HG03442 (cell line): ENCODE measurements around the gene RHOB.

Source experiments
- ATAC-seq: cut with Tn5 transposase; IDR thresholded peaks from one replicate; pipeline ENCODE4 v1.9.1; 2021; ENCODE audit warnings: mild to moderate bottlenecking, moderate library complexity; ENCODE audit not compliant: unreplicated experiment

The RHOB gene

DNA sequence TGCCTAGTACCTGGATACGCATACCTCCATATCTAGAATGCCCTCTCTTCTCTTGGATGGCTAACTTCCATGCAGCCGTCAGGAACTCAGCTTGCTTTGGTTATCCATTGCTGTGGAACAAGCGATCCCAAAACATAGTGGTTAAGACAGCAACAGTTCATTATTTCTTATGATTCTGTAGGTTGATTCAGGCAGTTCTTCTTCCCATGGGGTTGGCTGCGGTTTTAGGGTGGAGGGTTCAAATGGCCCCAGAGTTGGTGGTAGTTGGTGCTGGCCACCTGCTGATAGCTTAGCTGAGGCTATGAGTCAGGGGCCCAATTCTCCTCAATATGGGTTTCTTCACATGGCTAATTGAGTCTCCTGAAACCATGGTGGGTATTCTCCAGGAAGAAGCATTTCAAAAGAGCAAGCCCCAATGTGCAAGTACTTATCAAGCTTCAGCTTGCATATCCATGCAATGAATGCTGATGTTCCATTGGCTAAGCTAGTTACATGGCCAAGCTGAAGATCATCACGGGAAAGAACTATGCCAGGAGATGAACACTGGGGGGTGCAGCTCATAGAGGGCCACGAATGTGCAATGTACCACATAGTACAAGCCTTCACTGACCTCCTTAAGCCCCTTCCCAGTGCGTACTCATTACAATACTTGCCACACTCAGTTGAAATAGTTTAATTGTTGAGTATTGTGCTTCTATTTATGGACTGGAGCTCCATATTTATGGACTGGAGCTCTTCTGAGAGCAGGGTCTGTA lies 10.0 kb upstream of the RHOB start:
- ATAC-seq = no peak

DNA sequence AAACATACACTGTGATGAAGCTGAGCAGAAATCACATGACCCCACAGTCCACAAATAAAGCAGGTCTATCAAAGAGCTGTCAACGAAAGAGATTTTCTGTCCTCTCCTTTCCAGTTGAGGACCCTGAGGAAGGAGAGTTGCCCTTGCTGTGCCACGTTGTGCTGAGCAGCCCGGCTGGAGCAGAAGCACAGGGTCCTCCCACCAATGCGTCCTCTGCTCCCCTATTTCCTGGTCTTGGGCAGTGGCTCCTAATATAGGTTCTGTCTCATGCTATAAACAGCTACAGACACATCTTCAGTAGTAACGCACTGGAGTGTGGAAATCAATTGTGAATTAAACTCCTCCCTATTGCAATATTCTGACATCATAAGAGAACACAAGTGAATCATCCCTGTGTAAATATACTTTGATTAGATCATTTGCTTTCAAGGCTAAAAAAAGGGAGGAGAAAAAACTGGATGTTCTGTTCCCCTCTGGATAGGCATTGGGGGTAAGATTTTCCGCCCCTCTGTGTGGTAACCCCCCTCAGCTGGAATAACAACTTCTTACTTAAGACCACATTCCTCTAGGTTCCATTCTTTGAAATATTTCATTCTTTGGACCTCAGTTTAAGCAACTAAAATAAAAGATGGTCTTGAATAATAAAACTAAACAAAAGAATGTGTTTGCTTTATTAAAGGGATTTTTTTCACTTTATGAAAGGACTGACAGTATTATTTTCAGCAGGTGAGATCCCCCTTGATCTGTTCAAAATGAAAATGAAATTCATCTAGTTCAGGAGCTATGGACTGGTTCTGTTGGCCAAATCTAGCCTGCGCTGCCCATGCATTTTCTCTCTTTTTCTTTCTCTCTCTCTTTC lies 8.3 kb upstream of the RHOB start:
- no peak for ATAC-seq

GRCh38 chr2:20439193-20439475 lies 7.7 kb upstream of the RHOB start:
- ATAC-seq = no peak

GRCh38 chr2:20439503-20439902 lies 7.4 kb upstream of the RHOB start:
- no peak for ATAC-seq

- ATAC-seq = no peak
Measured at GRCh38 chr2:20440001-20440560, 6.8 kb upstream of the RHOB start.

- ATAC-seq = no peak
Measured at GRCh38 chr2:20443276-20443920, 3.5 kb upstream of the RHOB start.

DNA sequence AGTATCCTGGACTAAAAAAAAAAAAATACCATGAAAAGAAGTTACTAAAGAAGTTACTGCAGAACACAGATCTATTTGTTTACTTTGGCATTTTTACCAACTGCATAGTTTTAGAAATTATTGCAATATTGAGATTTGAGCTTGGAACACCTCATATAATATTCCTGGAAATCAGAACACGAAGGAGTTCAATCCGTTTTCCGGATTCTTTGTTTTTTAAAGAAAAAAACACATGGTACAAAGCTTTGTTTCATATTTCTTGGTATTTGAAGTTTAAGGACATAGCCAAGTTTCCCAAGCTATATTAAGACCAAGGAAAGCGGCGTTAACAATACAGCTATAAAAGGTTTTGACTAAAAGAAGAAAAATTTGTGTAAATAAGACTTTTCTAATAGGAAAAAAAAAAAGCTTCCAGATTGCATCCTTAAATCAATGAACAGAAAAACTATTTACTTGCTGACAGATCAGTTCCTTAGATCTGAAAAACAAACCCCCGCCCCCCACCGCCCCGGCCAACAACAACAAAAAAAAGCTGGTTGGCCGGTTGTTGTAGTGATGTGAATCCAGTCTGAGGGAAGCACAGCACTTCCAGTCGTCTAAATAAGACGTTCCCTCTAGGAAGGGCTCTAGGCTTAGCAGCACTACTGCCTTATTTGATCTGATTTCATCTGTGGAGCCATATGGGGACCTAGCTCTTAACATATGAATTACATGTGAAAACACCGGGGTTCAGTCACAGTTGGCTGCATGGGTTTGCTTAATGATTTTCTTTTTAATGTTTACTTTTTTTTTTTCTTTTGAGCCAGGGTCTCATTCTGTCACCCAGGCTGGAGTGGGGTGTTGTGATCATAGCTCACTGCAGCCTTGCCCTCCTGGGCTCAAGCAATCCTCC lies 2.5 kb upstream of the RHOB start:
- ATAC-seq = no peak

GRCh38 chr2:20444993-20445910 lies 1.6 kb upstream of the RHOB start:
- ATAC-seq = no peak

- no peak for ATAC-seq
Measured at GRCh38 chr2:20446255-20446916, 488 bp upstream of the RHOB start.

DNA sequence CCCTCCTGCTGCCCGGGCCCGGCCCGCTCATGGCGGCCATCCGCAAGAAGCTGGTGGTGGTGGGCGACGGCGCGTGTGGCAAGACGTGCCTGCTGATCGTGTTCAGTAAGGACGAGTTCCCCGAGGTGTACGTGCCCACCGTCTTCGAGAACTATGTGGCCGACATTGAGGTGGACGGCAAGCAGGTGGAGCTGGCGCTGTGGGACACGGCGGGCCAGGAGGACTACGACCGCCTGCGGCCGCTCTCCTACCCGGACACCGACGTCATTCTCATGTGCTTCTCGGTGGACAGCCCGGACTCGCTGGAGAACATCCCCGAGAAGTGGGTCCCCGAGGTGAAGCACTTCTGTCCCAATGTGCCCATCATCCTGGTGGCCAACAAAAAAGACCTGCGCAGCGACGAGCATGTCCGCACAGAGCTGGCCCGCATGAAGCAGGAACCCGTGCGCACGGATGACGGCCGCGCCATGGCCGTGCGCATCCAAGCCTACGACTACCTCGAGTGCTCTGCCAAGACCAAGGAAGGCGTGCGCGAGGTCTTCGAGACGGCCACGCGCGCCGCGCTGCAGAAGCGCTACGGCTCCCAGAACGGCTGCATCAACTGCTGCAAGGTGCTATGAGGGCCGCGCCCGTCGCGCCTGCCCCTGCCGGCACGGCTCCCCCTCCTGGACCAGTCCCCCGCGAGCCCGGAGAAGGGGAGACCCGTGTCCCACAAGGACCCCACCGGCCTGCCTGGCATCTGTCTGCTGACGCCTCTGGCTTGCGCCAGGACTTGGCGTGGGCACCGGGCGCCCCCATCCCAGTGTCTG lies 767 bp downstream of the RHOB start:
- peak; percentile 13 for ATAC-seq

DNA sequence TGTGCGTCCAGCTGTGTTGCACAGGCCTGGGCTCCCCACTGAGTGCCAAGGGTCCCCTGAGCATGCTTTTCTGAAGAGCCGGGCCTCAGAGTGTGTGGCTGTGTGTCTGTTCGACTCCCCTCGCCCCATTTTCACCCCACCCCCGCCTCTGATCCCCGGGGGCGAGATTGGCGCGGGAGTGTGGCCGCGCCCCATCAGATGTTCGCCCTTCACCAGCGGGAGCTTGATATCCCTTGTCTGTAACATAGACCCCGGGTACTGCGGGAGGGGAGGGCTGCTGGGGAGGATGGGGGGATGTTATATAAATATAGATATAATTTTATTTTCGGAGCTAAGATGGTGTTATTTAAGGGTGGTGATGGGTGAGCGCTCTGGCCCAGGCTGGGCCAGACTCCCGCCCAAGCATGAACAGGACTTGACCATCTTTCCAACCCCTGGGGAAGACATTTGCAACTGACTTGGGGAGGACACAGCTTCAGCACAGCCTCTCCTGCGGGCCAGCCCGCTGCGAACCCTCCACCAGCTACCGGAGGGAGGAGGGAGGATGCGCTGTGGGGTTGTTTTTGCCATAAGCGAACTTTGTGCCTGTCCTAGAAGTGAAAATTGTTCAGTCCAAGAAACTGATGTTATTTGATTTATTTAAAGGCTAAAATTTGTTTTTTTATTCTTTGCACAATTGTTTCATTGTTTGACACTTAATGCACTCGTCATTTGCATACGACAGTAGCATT lies 1.5 kb downstream of the RHOB start:
- ATAC-seq = no peak

GRCh38 chr2:20448977-20449306 lies 2.1 kb downstream of the RHOB start:
- ATAC-seq = no peak

- no peak for ATAC-seq
Measured at GRCh38 chr2:20449501-20450200, 2.8 kb downstream of the RHOB start.

DNA sequence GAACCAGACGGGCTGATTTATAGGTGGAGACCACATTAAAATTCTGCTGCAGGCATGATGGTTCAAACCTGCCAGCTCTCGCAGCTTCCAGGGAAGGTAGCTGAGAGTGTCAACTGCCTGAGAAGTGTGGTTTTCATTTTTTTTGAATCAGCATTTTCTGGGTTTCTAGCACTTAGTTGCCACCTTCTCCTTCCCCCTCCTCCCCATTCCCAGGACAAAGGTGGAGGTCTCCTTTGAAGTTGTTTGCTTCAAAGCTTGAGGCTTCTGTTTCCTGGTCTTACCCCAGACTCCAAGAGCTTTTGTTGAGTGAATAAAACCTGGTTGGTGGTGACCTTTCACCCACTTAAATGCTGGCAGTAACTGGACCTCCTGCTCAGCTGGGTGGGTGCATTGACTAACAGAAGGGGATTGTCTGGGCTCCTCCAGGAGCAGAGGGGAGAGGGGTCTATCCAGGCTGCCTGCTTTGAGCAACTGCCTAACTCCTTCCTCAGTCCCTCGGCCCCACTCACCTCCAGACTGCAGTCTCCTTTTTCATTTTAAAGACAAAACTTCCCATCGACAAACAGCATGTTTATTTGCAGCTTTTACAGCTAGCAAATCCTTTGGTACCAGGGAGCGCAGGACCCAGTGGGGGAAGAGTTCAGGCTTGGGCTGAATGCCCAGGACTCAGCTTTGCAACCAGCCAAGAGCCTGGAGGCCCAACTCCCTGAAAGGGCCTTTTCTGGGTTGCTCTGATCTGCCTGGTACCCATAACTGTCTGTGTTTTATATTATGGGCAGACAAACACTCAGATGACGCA lies 3.5 kb downstream of the RHOB start:
- ATAC-seq = no peak

- no peak for ATAC-seq
Measured at GRCh38 chr2:20451000-20451290, 4.1 kb downstream of the RHOB start.

DNA sequence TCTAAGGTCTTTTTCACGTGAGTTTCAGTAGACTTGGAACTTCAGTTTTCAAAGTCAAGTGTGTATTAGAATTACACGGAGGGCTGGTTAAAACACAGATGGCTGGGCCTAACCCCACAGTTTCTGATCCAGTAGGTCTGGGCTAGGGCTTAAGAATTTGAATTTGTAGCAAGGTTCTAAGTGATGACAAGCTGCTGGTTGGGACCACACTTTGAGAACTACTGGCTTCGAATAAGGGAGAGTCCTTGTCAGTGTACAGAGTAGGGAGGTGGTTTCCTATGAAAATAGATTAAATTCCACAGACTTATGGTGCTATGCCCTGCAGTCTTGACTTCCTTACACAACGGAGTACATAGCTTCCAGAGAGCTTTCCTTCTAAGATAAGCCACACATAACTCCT lies 4.5 kb downstream of the RHOB start:
- no peak for ATAC-seq
